Measurements from ENCODE around the gene APCDD1L. TPM values are rescaled to one million over a fixed set of nuclear protein-coding genes. Genes with fewer than 3 reads are reported as not detected.
"Not testable (repeated sequence)": the region's sequence is repeated elsewhere in the genome, so short reads cannot be mapped to it uniquely, and the experiment has no call there.

The APCDD1L gene
- total RNA-seq, 1 donor from 2014 or later: 1.4 TPM

- intact Hi-C loops (cut with DNase I): no loop called here
- no peak for DNase-seq (ENCODE audit: low spot score)
Measured at GRCh38 chr20:58429303-58429702, 85.9 kb downstream of the APCDD1L start.

- DNase-seq (ENCODE audit: low spot score): no peak
- intact Hi-C loops (cut with DNase I): no loop called here
Measured at GRCh38 chr20:58428364-58428763, 86.8 kb downstream of the APCDD1L start.

DNA sequence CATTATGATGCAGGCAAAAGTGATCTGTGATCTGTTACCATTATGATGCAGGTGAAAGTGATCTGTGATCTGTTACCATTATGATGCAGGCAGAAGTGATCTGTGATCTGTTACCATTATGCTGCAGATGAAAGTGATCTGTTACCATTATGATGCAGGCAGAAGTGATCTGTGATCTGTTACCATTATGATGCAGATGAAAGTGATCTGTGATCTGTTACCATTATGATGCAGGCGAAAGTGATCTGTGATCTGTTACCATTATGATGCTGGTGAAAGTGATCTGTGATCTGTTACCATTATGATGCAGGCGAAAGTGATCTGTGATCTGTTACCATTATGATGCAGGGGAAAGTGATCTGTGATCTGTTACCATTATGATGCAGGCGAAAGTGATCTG lies 87.6 kb downstream of the APCDD1L start:
- DNase-seq (ENCODE audit: low spot score); intact Hi-C loops (cut with DNase I): not testable (repeated sequence)

DNA sequence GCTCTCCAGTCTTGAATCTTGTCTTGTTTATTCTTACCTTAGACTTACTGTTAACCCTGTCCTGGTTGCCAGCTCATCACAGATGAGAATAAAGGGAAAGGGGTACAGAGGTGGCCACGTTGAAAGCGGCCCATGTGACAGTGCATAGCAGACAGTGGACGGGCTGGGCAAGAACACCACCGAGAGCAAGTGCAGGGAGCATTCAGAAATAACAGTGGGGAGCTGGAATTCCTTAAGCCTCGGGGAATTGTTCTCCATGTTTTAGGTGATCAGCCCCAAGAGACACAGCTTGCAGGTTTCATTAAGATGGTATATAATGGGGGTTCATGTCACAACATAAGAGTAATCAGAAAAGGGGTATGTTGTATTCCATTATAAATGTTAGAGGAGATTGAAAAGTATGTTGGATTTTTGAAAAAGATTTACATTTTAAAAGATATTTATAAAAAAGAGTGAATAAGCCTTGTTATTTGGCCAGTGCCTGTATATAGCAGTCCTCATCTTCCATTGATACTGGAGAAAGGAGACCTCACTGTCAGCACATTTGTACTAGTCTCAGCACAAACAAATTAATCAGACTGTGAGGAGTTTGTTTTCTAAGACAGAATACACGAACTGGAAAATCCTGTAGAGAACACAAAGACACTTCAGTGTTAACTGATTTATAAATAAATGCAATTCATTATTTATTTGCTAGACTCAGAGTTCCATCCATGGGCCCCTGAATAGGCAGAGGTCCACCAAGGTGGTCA lies 90.8 kb downstream of the APCDD1L start:
- DNase-seq (ENCODE audit: low spot score): no peak

DNA sequence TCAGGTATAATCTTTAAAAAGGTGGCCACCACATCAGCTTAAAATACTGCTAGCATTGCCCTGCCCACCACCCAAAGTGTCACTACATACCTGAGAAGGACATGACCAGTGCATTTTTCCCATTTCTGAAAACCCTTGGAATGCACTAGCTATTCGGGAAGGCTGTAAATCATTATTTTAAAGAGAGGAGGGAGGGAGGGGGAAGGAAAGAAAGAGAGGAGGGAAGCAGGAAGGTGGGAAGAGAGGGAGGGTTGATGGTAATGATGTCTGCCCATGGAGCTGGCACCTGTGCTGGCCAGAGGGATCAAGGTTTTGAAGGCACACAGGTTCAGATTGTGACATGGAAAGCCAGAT lies 93.7 kb downstream of the APCDD1L start:
- DNase-seq (ENCODE audit: low spot score): no peak
- intact Hi-C loops (cut with DNase I): no loop called here

More for the DNA sequence above, 90.8 kb downstream of the APCDD1L start:
- intact Hi-C loops (cut with DNase I): no loop called here

GRCh38 chr20:58420798-58421496 lies 94.3 kb downstream of the APCDD1L start:
- intact Hi-C loops (cut with DNase I): no loop called here
- DNase-seq (ENCODE audit: low spot score): no peak

DNA sequence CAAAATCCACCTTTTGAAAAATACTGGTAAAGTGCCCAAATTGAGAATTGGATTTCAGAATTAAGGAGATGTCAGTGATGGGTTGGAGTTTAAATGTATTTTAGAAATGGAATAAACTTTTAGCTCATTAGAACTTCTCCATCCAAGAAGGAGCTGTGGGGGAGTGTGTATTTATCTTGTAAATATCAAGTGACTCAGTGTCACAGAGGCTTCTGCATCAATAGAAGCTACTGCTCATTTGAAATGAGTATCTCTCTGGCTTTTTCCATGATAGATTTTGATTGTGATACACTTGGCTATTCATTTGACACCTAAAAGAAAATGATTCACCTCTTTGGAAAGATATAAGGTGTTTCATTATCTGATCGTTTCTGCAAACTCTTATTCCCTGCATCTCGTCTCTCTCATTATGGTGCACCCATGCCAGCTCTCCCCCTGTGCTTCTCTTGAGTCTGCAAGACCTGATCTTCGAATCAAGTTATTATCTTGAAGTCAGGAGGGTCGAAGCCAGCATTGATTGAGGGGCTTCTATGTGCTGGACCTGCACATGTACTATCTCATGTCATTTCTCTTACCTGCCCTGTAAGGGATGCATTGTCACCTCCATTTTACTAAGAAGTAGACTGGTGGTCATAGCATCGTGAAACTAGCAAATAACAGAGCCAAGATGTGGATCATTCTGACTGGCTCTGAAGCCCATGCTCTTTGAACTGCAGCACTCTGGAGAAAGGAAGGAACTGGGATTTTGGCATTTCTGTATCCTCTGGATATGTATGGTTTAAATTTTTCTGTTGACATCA lies 96.0 kb downstream of the APCDD1L start:
- no peak for DNase-seq (ENCODE audit: low spot score)
- intact Hi-C loops (cut with DNase I): no loop called here

GRCh38 chr20:58417438-58417837 lies 97.8 kb downstream of the APCDD1L start:
- intact Hi-C loops (cut with DNase I): no loop called here
- DNase-seq (ENCODE audit: low spot score): no peak

GRCh38 chr20:58416835-58417234 lies 98.4 kb downstream of the APCDD1L start:
- no peak for DNase-seq (ENCODE audit: low spot score)
- intact Hi-C loops (cut with DNase I): no loop called here

GRCh38 chr20:58416057-58416456 lies 99.1 kb downstream of the APCDD1L start:
- intact Hi-C loops (cut with DNase I): no loop called here
- DNase-seq (ENCODE audit: low spot score): no peak

- intact Hi-C loops (cut with DNase I); DNase-seq (ENCODE audit: low spot score): not testable (repeated sequence)
Measured at GRCh38 chr20:58414786-58415185, 100.4 kb downstream of the APCDD1L start.

DNA sequence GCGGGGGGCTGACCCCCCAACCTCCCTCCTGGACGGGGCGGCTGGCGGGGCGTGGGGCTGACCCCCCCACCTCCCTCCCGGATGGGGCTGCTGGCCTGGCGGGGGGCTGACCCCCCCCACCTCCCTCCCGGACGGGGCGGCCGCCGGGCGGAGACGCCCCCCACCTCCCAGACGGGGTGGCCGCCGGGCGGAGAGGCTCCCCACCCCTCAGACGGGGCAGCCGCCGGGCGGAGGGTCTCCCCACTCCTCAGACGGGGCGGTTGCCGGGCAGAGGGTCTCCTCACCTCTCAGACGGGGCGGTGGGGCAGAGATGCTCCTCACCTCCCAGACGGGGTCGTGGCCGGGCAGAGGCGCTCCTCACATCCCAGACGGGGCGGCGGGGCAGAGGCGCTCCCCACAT lies 101.0 kb downstream of the APCDD1L start:
- intact Hi-C loops (cut with DNase I); DNase-seq (ENCODE audit: low spot score): not testable (repeated sequence)

Other genes starting within 250 kb of the APCDD1L start
- gene RAB22A, start 205.7 kb downstream of the APCDD1L start, total RNA-seq: 9.8 TPM
- 65.9 TPM for gene VAPB, start 126.2 kb downstream of the APCDD1L start, total RNA-seq
- 33.1 TPM for gene STX16, start 135.9 kb upstream of the APCDD1L start, total RNA-seq
- gene NPEPL1, start 177.4 kb upstream of the APCDD1L start, total RNA-seq: 31.5 TPM

Data from cardiac septum (tissue), 1 donor.